ENCODE measurements around the gene VWA5B1.

Gene VWA5B1

GRCh38 chr1:20349561-20349960 lies 58.9 kb downstream of the VWA5B1 start:
- DNase-seq (ENCODE audit: low read depth in 2 of 2) = no peak

GRCh38 chr1:20349971-20350370 lies 59.3 kb downstream of the VWA5B1 start:
- DNase-seq (ENCODE audit: low read depth in 2 of 2) = no peak

- no peak for DNase-seq (ENCODE audit: low read depth in 2 of 2)
Observed at GRCh38 chr1:20350421-20350820, 59.7 kb downstream of the VWA5B1 start.

- DNase-seq (ENCODE audit: low read depth in 2 of 2) = no peak
Observed at GRCh38 chr1:20351911-20352701, 61.4 kb downstream of the VWA5B1 start.

GRCh38 chr1:20353836-20354235 lies 63.2 kb downstream of the VWA5B1 start:
- DNase-seq (ENCODE audit: low read depth in 2 of 2) = no peak

GRCh38 chr1:20354610-20355009 lies 63.9 kb downstream of the VWA5B1 start:
- DNase-seq (ENCODE audit: low read depth in 2 of 2) = no peak

GRCh38 chr1:20355101-20355827 lies 64.6 kb downstream of the VWA5B1 start:
- DNase-seq (ENCODE audit: low read depth in 2 of 2) = no peak

- DNase-seq (ENCODE audit: low read depth in 2 of 2) = no peak
Observed at GRCh38 chr1:20355828-20356735, 65.4 kb downstream of the VWA5B1 start.

- DNase-seq (ENCODE audit: low read depth in 2 of 2) = no peak
Observed at GRCh38 chr1:20356850-20357459, 66.3 kb downstream of the VWA5B1 start.

- DNase-seq (ENCODE audit: low read depth in 2 of 2) = no peak
Observed at GRCh38 chr1:20357796-20358195, 67.1 kb downstream of the VWA5B1 start.

- DNase-seq (ENCODE audit: low read depth in 2 of 2) = no peak
Observed at GRCh38 chr1:20358761-20359263, 68.1 kb downstream of the VWA5B1 start.

- DNase-seq (ENCODE audit: low read depth in 2 of 2) = no peak
Observed at GRCh38 chr1:20359451-20360330, 69.0 kb downstream of the VWA5B1 start.

- no peak for DNase-seq (ENCODE audit: low read depth in 2 of 2)
Observed at GRCh38 chr1:20361401-20361800, 70.7 kb downstream of the VWA5B1 start.

GRCh38 chr1:20361805-20362381 lies 71.2 kb downstream of the VWA5B1 start:
- DNase-seq (ENCODE audit: low read depth in 2 of 2) = no peak

- no peak for DNase-seq (ENCODE audit: low read depth in 2 of 2)
Observed at GRCh38 chr1:20362856-20363255, 72.2 kb downstream of the VWA5B1 start.

GRCh38 chr1:20365421-20366055 lies 74.9 kb downstream of the VWA5B1 start:
- no peak for DNase-seq (ENCODE audit: low read depth in 2 of 2)

GRCh38 chr1:20366056-20366462 lies 75.4 kb downstream of the VWA5B1 start:
- no peak for DNase-seq (ENCODE audit: low read depth in 2 of 2)

- no peak for DNase-seq (ENCODE audit: low read depth in 2 of 2)
Observed at GRCh38 chr1:20366463-20367115, 75.9 kb downstream of the VWA5B1 start.

GRCh38 chr1:20367116-20367585 lies 76.5 kb downstream of the VWA5B1 start:
- no peak for DNase-seq (ENCODE audit: low read depth in 2 of 2)
